MM.1S (cell line): ENCODE results near the gene TMEM80.

Source experiments
- DNase-seq: peaks from one replicate; pipeline ENCODE4 v3.0.0-alpha.2; 2015
- H2AFZ ChIP-seq: fragments of 300-600 bp; sonication (generic); 2 replicates; pipeline ENCODE4 v1.6.0; 2016; ENCODE audit warnings: antibody characterized with exemption, low read length
- H3F3A ChIP-seq: fragments of 300-600 bp; sonication (generic); 2 replicates; pipeline ENCODE4 v1.6.1; 2016; ENCODE audit warnings: mild to moderate bottlenecking, antibody characterized with exemption, low read length, moderate library complexity, mixed read lengths; ENCODE audit not compliant: insufficient read depth
- H3K27ac ChIP-seq: fragments of 300-600 bp; sonication (generic); 2 replicates; pipeline ENCODE4 v1.5.1; 2016; ENCODE audit warnings: mild to moderate bottlenecking, low read length
- H3K27me3 ChIP-seq: fragments of 300-600 bp; sonication (generic); replicated peaks from 2 replicates; pipeline ENCODE4 v1.6.0; 2016; ENCODE audit warnings: low read length; ENCODE audit not compliant: insufficient read depth
- H3K36me3 ChIP-seq: fragments of 300-600 bp; sonication (generic); replicated peaks from 2 replicates; pipeline ENCODE4 v1.6.1; 2016; ENCODE audit warnings: mild to moderate bottlenecking, low read length, mixed read lengths; ENCODE audit not compliant: insufficient read depth
- H3K4me1 ChIP-seq: fragments of 300-600 bp; sonication (generic); 2 replicates; pipeline ENCODE4 v1.6.1; 2016; ENCODE audit warnings: low read length, mixed read lengths
- H3K4me2 ChIP-seq: fragments of 300-600 bp; sonication (generic); 2 replicates; pipeline ENCODE4 v1.6.0; 2016; ENCODE audit warnings: low read depth, low read length
- H3K4me3 ChIP-seq: fragments of 300-600 bp; sonication (generic); 2 replicates; pipeline ENCODE4 v1.5.1; 2016; ENCODE audit warnings: low read length, mixed read lengths
- H3K79me2 ChIP-seq: fragments of 300-600 bp; sonication (generic); 2 replicates; pipeline ENCODE4 v1.6.1; 2016; ENCODE audit warnings: mixed run types, low read length, mixed read lengths
- H3K9ac ChIP-seq: fragments of 300-600 bp; sonication (generic); 2 replicates; pipeline ENCODE4 v1.6.1; 2016; ENCODE audit warnings: low read length, mixed read lengths
- H3K9me2 ChIP-seq: fragments of 300-600 bp; sonication (generic); replicated peaks from 2 replicates; pipeline ENCODE4 v1.6.1; 2016; ENCODE audit warnings: mild to moderate bottlenecking, low read length, mixed read lengths; ENCODE audit not compliant: insufficient read depth
- H3K9me3 ChIP-seq: fragments of 300-600 bp; sonication (generic); replicated peaks from 2 replicates; pipeline ENCODE4 v1.6.1; 2016; ENCODE audit warnings: mild to moderate bottlenecking, low read length, mixed read lengths; ENCODE audit not compliant: insufficient read depth
- H4K20me1 ChIP-seq: fragments of 300-600 bp; sonication (generic); 2 replicates; pipeline ENCODE4 v1.6.1; 2016; ENCODE audit warnings: mild to moderate bottlenecking, low read length, moderate library complexity, mixed read lengths; ENCODE audit not compliant: insufficient read depth
- EZH2 ChIP-seq: fragments of 300-600 bp; sonication (generic); optimal IDR thresholded peaks from 2 replicates; pipeline ENCODE3; 2017; ENCODE audit warnings: low read depth, mild to moderate bottlenecking, antibody characterized with exemption, low read length, mixed read lengths
- EZH2phosphoT487 ChIP-seq: fragments of 300-600 bp; sonication (generic); IDR thresholded peaks from 2 replicates; pipeline ENCODE4 v1.6.1; 2018; ENCODE audit warnings: antibody characterized with exemption, low read length
- TF ChIP-seq, protein P1 (sequence below): fragments of 300-600 bp; sonication (generic); IDR thresholded peaks from 2 replicates; pipeline ENCODE4 v1.5.1; 2016; ENCODE audit warnings: antibody characterized with exemption, low read length, mixed read lengths

The TMEM80 gene

DNA sequence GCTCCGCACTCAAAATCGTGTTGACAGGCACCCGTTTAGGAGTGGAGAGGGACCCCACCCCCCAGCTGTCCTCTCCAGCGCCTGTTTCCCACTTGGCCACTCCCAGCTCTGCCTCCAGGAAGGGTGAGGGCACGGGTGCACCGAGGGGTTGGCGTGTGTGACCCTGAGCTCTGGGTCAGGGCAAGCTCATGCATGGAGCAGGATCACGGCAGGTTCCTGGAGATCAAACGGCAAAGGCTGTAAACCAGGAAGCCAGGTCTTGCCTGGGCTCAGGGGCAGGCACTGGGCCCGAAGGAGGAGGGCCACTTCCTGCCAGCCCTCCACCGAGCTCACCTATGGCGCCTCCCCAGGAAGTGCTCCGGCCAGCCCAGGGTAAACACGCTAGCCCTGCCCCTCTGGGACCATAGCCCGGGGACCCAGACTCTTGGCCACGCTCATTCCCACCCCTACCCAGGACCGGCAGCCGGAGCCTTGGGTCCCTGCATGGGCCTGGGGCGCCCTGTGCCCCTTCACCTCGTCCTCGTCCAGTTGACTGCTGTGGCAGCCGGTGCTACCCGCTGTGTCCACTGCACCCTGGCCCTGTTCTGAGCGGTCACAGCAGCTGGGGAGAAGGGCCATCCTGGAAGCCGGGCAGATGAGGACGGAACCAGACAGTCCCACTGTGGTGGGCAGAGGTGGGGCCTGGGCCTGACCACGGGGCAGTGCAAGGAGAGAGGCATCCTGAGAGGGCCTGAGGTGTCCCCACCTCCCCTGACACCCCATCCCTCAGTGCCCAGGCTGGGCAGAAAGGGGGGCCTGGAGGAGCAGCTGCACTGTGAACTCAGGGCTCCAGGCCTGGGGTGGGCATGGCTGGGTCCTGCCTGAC, 9.4 kb downstream of the TMEM80 start:
- no peak overlapping the region for H3K9ac ChIP-seq
- no peak overlapping the region for H2AFZ ChIP-seq

DNA sequence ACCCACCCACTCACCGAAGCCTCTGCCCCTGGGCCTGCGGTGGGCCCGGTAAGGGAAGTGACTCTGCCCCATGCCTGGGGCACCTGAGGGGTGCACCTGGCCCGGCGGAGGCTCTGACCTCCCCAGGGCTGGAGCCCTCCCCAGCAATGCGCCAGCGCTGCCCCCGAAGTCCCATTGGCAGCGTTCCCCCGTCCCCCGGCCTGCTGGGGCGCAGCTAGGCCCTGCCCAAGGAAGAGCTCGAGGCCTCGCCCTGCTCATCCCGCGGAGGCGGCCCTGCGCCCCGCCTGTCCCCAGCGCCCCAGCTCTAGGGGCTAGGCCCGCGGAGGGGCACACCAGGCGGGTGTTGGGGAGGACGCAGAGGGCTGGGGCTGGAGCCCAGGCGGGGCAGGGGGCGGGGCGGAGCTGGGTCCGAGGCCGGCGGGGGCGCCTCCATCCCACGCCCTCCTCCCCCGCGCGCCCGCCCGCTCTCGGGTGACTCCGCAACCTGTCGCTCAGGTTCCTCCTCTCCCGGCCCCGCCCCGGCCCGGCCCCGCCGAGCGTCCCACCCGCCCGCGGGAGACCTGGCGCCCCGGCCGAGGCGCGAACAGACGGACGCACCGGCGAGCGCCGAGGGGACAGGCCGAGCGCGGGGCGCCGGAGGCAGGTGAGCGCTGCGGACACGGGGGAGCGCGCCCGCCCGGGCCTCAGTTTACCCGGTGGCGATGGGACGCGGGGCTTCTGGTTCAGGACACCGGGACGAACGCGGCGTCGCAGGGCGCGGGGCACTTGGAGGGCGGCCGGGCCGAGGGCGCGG, 10.2 kb downstream of the TMEM80 start, which contains the start of gene EPS8L2:
Gene EPS8L2 (plus strand): TSS at position 586 of the 793 bp plus-strand sequence. CDS start 3,177 bp downstream, outside the sequence.
- H3F3A ChIP-seq: no peaks in the 10 kb centered on the region
- H3K4me3 ChIP-seq: no peak within 1 kb of the TSS
- TF ChIP-seq EZH2phosphoT487: no peak
- TF ChIP-seq, protein P1, sequence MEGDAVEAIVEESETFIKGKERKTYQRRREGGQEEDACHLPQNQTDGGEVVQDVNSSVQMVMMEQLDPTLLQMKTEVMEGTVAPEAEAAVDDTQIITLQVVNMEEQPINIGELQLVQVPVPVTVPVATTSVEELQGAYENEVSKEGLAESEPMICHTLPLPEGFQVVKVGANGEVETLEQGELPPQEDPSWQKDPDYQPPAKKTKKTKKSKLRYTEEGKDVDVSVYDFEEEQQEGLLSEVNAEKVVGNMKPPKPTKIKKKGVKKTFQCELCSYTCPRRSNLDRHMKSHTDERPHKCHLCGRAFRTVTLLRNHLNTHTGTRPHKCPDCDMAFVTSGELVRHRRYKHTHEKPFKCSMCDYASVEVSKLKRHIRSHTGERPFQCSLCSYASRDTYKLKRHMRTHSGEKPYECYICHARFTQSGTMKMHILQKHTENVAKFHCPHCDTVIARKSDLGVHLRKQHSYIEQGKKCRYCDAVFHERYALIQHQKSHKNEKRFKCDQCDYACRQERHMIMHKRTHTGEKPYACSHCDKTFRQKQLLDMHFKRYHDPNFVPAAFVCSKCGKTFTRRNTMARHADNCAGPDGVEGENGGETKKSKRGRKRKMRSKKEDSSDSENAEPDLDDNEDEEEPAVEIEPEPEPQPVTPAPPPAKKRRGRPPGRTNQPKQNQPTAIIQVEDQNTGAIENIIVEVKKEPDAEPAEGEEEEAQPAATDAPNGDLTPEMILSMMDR: no peak
- TF ChIP-seq EZH2: no peak
- H3K27me3 ChIP-seq: peaks cover 40% of the 10 kb centered on the region
- H3K36me3 ChIP-seq: no peaks in the 10 kb centered on the region
- no peaks in the 10 kb centered on the region for H3K79me2 ChIP-seq
- H4K20me1 ChIP-seq: no peaks in the 10 kb centered on the region
- H3K9ac ChIP-seq: no peak within 1 kb of the TSS
- no peak within 1 kb of the TSS for H3K27ac ChIP-seq
- no peaks in the 10 kb centered on the region for H3K9me3 ChIP-seq
- no peaks in the 10 kb centered on the region for H3K9me2 ChIP-seq
- H2AFZ ChIP-seq: no peak within 1 kb of the TSS
- no peak for DNase-seq
- H3K4me2 ChIP-seq: peak within 1 kb of the TSS; percentile 15; the same call in 1 of the 2 replicates
- 0 out of 2 replicates have a peak, but pooled peaks cover 3% of the 10 kb centered on the region for H3K4me1 ChIP-seq

More for the DNA sequence above, 9.4 kb downstream of the TMEM80 start:
- no peaks in the 10 kb centered on the region for H3K9me2 ChIP-seq
- no peaks in the 10 kb centered on the region for H3F3A ChIP-seq
- DNase-seq: no peak
- no peak overlapping the region for H3K27ac ChIP-seq
- no peak overlapping the region for H3K4me2 ChIP-seq
- no peaks in the 10 kb centered on the region for H3K4me1 ChIP-seq
- H3K27me3 ChIP-seq: peaks cover 37% of the 10 kb centered on the region
- H3K36me3 ChIP-seq: no peaks in the 10 kb centered on the region
- no peaks in the 10 kb centered on the region for H3K79me2 ChIP-seq
- H3K4me3 ChIP-seq: no peak overlapping the region
- H3K9me3 ChIP-seq: no peaks in the 10 kb centered on the region
- TF ChIP-seq EZH2phosphoT487 (no peak), EZH2 (no peak)
- TF ChIP-seq, protein P1: no peak
- no peaks in the 10 kb centered on the region for H4K20me1 ChIP-seq

DNA sequence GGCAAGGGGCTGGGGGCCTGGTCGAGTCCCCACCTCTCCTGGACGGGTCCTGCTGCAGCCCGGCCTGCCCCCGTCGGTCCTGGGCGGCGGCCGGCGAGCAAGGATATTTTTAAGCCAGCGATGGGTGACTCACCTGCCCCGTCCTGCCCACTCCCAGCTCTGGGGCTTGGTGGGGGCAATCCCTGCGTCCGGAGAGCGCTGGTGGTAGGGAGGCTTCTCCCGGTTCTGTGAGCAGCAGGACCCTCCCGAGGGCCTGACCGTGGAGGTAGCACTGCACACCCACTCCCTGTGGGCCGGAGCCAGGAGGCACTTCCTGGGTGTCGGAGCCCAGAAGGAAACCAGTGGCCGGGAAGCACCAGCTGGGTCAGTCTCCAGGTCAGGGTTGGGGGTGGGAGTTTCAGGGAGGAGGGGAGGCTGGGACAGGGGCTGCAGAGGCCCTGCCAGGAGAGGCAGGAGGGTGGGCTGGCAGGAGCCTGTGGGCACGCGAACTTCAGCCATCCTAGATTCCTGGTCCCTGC, 10.9 kb downstream of the TMEM80 start:
- Histone ChIP-seq H4K20me1 (no peaks in the 10 kb centered on the region), H3K79me2 (no peaks in the 10 kb centered on the region), H2AFZ (no peak overlapping the region), H3K36me3 (no peaks in the 10 kb centered on the region), H3K27ac (no peak overlapping the region), H3K27me3 (peaks cover 40% of the 10 kb centered on the region), H3K9ac (no peak overlapping the region), H3K9me3 (no peaks in the 10 kb centered on the region), H3K4me2 (no peak overlapping the region), H3F3A (no peaks in the 10 kb centered on the region), H3K4me3 (no peak overlapping the region), H3K9me2 (no peaks in the 10 kb centered on the region), H3K4me1 (0 out of 2 replicates have a peak, but pooled peaks cover 3% of the 10 kb centered on the region)
- DNase-seq: no peak
- TF ChIP-seq, protein P1: no peak
- TF ChIP-seq EZH2phosphoT487 (no peak), EZH2 (no peak)
